Bronchial epithelial cell (primary cell): ENCODE results near the gene KATNA1. TPM values are rescaled to one million over a fixed set of nuclear protein-coding genes. Genes with fewer than 3 reads are reported as not detected.

ENCODE experiments used
- total RNA-seq: library from RNA; depleted of rRNA; stranded (reverse); fragments of >200 nt; gene quantifications from 2 replicates; pipeline ENCODE4 v1.2.1, GENCODE V29; 2014

KATNA1 gene
- total RNA-seq, 1 donor from 2014 or later, result 30.0 TPM

Other genes with a start within 250 kb of the KATNA1 start
- 0.79 and 1.2 TPM in 2 replicates for gene SUMO4, start 248.5 kb downstream of the KATNA1 start, total RNA-seq
- under 0.01 TPM in 2 replicates for gene ZC3H12D, start 163.7 kb downstream of the KATNA1 start, total RNA-seq
- gene PPIL4, start 102.7 kb downstream of the KATNA1 start, total RNA-seq, result 19.7 and 26.2 TPM in 2 replicates
- gene GINM1, start 82.3 kb downstream of the KATNA1 start, total RNA-seq, result 30.8 and 41.2 TPM in 2 replicates
- gene LATS1, start 69.4 kb upstream of the KATNA1 start, total RNA-seq, result 6.3 and 6.8 TPM in 2 replicates
- gene NUP43, start 97.8 kb upstream of the KATNA1 start, total RNA-seq, result 13.2 and 15.7 TPM in 2 replicates
- 124 and 159 TPM in 2 replicates for gene PCMT1, start 101.0 kb upstream of the KATNA1 start, total RNA-seq
- 108 and 129 TPM in 2 replicates for gene LRP11, start 215.6 kb upstream of the KATNA1 start, total RNA-seq
- gene RAET1E, start 249.4 kb upstream of the KATNA1 start, total RNA-seq, result 19.0 and 35.1 TPM in 2 replicates